Renal cortical epithelial cell (primary cell): ENCODE results near the gene TSPAN2. TPM values are rescaled to one million over a fixed set of nuclear protein-coding genes. Genes with fewer than 3 reads are reported as not detected.
A peak's percentile ranks its signal among the peaks of the same experiment; 100 is the strongest.

Experiments
- DNase-seq: peaks from one replicate; pipeline ENCODE4 v3.0.0-alpha.2; 2011; ENCODE audit warnings: low read depth
- total RNA-seq: library from RNA; depleted of rRNA; stranded (reverse); fragments of >200 nt; gene quantifications from 2 replicates; pipeline ENCODE4 v1.2.3, GENCODE V29; 2014

TSPAN2 gene
- total RNA-seq, 1 donor from 2014 or later: 9.8 TPM

DNA sequence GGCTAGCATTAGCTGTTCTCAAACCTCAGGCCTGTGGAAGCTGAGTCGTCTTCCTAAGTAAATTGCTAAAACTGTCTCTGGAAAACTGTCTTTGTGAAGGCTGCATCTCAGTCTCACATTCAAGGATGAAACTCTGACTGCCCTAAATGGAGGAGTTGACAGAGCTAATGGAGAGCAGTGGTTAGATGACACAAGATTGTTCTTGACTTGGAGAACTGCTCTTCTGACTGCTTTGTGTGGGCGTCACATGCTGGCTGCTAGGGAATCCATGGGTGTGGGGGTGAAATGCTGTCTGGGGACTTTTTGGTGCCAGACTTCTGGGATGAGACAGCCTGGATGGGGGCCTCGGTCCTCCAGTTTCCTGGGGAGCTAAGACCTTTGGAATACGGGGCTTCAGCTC is 24.5 kb upstream of the TSPAN2 start:
- DNase-seq: no peak

DNA sequence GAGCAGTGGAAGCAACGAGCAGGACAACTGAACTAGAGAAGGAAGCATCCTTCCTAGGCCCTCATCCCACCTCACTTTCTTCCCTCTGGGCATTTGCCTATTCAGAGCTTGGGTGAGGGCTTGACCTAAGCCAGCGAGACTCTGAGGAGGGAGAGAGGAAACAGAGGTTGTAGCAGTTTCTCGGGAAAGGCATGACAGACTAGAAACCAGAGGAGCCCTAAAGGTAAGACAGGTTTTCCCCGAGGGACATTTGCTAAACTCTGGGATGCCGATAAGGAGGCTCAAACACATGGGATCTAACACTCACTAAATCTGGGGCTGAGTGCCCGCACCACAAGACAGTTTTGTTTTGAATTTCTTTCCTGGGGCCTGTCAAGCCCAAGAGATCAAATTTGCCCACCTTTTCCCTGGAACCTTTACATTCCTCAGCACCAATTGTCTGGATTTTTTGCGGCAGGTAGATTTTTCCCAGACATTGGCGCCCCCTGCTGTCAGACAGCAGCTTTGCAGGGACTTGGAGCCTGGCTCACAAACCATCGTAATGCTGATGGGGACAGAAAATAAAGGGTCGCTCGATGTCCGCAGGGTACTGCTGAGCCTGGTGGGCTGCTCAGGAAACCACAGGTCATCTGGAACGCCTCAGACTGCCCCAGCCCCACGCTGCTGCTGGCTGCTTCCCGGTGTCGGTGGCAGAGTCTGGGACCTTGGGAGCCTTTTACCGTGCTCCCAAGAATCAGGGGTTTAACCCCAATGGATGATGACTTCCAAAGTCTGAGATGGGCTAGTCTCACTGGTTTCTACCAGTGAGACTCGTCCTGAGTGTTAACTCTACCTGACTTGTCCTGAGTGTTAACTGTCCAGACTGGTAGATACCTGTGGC is 23.4 kb upstream of the TSPAN2 start:
- no peak for DNase-seq

GRCh38 chr1:115107516-115108260 is 18.4 kb upstream of the TSPAN2 start:
- DNase-seq: peak; percentile 71

- no peak for DNase-seq
Observed at GRCh38 chr1:115105831-115106230, 16.5 kb upstream of the TSPAN2 start.

DNA sequence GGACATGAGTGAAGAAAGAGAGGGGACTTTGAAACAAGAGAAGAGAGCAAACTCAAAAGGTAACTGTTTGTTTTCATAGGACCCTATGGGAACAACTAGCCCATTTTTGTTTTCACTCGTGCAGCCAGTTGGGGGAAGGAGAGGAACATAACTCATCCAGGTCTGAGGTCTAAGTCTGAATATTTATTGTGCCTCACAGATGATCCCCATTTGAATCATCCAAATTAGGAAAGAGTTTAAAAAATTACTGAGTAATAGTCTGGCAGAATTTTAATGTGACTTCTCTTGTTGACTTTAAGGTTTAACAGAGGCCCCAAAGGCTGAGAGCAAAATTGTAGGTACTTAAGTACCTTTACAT is 10.4 kb upstream of the TSPAN2 start:
- peak; percentile 67 for DNase-seq

GRCh38 chr1:115098979-115099692 is 9.8 kb upstream of the TSPAN2 start:
- DNase-seq: peak; percentile 93

GRCh38 chr1:115092175-115092574 is 2.9 kb upstream of the TSPAN2 start:
- no peak for DNase-seq

DNA sequence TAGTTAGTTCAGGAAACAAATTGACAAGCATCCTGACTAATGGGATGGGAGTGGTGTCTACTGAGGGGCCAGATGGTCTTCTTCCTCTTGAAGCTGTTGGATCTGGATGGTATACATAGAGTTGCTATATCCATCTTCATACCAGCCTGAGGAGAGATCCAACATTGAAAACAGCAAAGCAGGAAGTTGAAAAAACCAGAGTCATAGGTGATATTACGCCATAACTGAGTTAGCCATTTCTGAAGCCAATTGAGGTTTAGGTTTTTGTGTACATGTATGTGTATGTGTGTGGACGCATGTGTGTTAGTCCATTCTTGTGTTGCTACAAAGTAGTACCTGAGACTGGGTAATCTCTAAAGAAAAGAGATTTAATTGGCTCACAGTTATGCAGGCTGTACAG is 2.3 kb upstream of the TSPAN2 start:
- no peak for DNase-seq

DNA sequence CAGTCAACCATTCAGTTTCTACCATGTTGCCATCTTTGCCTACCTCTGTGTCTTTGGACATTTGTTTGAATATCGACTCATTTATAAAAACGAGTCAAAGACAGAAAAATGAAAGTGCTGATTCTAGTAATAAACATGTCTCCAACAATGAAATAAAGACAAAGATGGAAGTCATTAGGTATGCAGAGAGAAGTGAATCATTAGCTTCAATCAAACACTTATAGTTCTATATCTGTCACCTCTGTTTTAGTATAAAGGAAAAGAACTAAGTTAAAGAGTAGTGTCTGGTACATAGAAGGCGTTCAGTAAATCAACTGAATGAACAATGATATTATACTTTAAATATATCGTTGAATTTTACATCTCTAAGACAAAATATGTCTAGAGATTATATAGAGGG is 1.7 kb upstream of the TSPAN2 start:
- DNase-seq: no peak

GRCh38 chr1:115090540-115090939 is 1.2 kb upstream of the TSPAN2 start:
- no peak for DNase-seq

- no peak for DNase-seq
Observed at GRCh38 chr1:115090186-115090490, 835 bp upstream of the TSPAN2 start.

DNA sequence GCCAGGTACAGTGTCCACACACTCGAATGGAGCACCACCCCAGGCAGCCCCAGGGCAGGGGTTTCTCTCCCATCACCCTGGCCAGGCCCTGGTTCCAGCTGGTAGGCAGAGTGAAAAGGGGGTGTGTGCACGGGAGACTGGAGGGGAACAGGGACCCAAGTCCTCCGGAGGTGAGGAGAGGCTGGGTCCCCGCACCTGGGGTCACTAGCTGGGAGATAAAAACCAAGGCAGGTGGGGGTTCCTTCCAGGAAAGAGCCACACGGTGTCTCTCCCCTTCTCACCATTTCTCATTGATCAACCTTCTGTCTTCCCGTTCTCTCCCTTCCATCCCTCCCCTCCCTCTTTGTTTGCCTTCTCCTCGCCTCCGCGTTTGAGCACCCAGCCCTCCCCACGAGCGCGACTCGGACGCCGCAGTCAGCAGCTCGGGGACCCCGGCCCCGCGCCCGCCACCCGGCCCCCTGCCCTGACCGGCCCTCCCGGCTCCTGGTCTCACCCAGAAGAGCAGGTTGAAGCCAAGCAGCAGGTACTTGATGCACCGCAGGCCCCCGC is 358 bp downstream of the TSPAN2 start:
- DNase-seq: no peak

DNA sequence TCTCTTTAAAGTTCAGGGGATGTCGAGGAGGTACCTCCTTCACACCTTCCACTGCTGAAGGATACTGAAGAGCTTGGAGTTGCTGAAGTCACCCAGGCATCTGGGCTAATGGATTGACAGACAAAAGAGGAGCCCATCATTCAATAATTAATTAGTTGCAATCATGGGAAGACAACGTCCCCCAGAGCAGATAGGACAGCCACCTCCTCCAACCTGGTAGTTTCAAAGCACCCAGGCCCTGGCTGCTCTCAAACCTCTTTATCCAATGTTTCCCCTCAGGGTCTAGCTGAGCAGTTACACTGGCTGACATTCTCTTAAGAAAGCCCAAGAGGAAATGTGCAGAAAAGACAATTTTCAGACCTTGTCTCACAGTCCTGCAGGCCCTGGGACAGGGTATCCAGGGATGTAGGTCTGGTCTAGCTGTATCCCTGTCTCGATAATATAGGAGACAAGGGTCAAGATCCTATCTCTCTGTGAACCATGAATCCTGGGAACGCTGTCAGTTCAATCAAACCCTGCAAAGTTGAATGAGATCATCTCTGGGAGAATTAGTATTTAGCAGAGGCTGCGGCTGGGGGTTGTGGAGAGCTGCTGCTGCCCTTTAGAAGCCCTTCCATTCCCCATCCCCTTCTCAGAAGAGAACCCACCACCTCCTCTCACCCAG is 1.1 kb downstream of the TSPAN2 start:
- DNase-seq: no peak

- DNase-seq: no peak
Observed at GRCh38 chr1:115086176-115086830, 3.0 kb downstream of the TSPAN2 start.

- no peak for DNase-seq
Observed at GRCh38 chr1:115084902-115085511, 4.3 kb downstream of the TSPAN2 start.

DNA sequence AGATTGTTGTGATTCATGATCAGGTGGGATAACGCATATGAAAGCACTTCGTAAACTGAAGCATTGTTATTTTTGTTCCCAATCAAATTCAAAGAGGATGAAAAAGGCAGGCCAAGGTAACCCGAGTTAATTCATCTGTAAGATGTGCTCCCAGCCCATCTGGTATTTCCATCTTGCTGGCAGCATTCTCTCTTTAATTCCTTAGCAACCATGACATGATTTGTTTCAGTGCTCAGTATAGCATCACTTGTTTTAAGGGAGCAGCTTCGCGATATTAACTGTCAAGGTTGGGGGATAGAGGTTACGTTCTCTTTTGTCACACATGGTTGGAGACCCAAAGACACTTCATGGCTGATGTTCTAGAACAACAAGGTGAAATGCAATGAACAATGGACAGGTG is 6.4 kb downstream of the TSPAN2 start:
- no peak for DNase-seq

- no peak for DNase-seq
Observed at GRCh38 chr1:115078708-115079107, 10.6 kb downstream of the TSPAN2 start.

- no peak for DNase-seq
Observed at GRCh38 chr1:115077984-115078330, 11.3 kb downstream of the TSPAN2 start.

- DNase-seq: no peak
Observed at GRCh38 chr1:115077286-115077983, 11.9 kb downstream of the TSPAN2 start.

DNA sequence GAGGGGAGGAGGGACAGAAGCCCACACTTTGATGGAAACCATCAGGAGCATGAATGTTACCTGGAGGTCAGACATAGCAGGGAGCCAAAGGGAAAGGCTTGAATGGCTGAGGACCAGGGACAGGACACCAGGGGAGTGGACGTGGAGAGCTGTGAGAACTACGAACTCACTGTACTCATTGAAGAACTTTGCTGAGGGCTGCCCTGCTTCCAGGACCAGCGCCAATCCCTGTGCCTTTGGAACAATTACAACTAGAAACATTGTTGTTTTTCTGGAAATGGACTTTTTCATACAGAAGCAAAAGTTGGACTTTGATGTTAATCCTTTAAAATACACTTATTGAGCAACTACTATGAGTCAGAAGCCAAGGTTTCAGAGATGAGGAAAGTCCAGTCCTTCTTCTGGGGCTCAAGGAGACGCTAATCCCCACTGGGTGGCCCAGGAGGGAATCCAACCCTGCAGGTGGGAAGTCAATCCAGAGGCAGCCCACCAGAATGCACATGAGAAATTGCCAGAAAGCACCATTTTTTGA is 12.9 kb downstream of the TSPAN2 start:
- no peak for DNase-seq
